ENCODE measurements around the gene OPA3.
"Not testable (repeated sequence)": the region's sequence is repeated elsewhere in the genome, so short reads cannot be mapped to it uniquely, and the experiment has no call there.

The OPA3 gene

DNA sequence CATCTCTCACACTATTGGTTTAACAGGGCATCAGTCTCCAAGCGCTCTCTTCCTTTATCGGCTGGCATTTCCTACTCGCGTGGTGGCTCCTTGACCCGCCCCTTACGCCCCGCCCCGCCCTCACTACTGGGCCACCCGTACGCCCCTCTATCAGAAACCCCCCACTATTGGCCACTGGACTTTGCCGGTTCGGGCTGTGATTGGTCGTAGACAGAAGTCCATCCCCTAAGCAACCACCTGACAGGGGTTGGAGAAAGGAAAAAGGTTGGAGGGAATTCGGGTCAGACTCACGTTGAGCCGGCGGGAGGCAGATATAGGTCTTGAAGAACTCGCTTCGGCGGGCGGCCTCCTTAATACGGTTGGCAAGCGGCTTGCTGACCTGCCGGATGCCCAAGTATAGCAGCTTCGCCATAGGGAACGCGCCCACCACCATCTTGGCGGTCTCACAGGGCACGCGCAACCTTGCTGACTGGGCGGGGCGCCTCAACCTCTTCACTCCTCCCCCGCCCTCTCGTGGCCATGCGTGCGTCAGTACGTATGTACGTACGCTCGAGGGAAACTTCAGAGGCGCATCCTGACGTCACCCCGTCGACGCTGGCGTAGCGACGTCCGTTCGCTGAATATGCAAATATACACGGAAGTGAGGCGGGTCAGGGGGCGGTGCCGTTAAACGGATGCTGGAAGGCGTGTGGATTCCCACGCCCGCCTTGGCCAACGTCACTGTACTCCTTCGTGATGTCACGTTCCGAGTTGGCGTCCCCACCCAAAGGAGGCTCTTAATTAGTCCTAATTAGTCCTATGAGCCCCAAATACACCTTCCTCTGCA lies at the start of gene OPA3:
Gene OPA3 (minus strand): TSS at position 471 of the 826 bp plus-strand sequence. CDS start 38 bp downstream, at position 433.
- FAIRE-seq: peak; percentile 93

DNA sequence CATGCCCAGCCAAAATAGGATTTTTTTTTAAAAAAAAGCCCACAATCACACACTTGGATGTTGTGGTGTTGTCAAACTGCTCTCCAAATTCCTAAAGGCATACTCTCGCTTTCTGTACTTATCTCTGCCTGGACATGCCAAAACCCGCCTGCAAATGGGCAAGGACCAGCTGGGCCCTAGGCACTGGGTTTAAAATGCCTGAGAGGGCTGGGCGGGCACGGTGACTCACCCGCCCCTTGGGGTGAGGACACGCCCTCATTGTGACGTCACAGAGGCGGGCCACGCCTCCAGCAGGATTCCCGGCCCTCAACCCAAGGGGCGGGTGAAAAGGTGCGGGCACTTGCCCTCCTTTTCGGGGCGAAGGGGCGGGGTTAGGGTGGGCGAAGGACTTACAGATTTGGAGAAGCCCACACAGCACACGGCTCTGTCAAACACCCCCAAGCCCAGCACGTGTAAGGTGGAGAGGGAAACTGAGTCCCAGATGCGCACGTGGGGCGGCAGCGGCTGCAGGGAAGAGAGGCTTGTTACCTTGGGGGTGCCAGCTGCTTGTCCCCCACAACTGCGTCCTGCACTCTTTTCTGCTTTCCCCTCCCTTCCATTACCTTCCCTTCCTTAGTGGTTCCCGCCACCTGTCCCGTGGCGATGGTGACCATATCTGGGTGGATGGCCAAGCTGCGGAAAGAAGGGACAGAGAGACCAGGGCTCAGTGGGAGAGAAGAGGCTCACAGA lies 48.0 kb upstream of the OPA3 start:
- FAIRE-seq: no peak

- FAIRE-seq: no peak
Observed at GRCh38 chr19:45630463-45630862, 45.9 kb upstream of the OPA3 start.

- FAIRE-seq: no peak
Observed at GRCh38 chr19:45629704-45630103, 45.1 kb upstream of the OPA3 start.

GRCh38 chr19:45628219-45628618 lies 43.6 kb upstream of the OPA3 start:
- not testable (repeated sequence) for FAIRE-seq

- no peak for FAIRE-seq
Observed at GRCh38 chr19:45623984-45624383, 39.4 kb upstream of the OPA3 start.

DNA sequence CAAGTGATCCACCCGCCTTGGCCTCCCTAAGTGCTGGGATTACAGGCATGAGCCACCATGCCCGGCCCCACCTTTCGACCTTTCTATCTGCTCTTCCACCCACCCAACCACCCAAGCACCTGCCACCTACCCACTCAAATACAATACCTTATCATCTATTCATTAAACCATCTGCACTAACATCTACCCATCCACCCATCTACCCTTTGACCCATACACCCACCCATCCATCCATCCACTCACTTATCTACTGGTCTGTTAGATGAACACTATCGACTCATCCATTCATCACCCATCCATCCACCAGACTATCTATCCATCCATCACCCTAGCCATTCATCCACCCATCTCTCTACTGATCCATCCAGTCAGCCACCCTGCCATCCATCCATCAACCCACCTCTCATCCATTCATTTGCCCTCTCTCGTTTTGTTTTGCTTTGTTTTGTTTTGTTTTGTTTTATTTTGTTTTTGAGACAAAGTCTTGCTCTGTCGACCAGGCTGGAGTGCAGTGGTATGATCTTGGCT lies 37.4 kb upstream of the OPA3 start:
- no peak for FAIRE-seq

DNA sequence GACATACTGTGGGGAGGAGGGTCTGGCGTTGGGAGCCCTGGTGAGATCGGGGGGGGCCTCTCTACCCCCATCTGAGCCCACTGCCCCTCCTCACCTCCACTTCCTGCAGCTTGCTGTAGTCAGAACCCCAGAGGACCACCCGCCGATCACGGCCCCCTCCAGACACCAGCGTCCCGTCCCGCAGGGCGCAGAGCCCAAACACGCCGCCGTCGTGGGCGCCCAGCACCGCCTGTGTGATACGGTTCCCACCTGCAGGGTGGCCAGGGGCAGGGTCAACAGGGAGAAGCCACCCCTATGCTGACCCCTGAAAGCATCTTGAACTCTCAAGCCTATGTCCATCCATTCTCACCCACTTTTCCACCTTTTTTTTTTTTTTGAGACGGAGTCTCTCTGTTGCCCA lies 36.8 kb upstream of the OPA3 start:
- no peak for FAIRE-seq

- FAIRE-seq: no peak
Observed at GRCh38 chr19:45616704-45617017, 32.1 kb upstream of the OPA3 start.

DNA sequence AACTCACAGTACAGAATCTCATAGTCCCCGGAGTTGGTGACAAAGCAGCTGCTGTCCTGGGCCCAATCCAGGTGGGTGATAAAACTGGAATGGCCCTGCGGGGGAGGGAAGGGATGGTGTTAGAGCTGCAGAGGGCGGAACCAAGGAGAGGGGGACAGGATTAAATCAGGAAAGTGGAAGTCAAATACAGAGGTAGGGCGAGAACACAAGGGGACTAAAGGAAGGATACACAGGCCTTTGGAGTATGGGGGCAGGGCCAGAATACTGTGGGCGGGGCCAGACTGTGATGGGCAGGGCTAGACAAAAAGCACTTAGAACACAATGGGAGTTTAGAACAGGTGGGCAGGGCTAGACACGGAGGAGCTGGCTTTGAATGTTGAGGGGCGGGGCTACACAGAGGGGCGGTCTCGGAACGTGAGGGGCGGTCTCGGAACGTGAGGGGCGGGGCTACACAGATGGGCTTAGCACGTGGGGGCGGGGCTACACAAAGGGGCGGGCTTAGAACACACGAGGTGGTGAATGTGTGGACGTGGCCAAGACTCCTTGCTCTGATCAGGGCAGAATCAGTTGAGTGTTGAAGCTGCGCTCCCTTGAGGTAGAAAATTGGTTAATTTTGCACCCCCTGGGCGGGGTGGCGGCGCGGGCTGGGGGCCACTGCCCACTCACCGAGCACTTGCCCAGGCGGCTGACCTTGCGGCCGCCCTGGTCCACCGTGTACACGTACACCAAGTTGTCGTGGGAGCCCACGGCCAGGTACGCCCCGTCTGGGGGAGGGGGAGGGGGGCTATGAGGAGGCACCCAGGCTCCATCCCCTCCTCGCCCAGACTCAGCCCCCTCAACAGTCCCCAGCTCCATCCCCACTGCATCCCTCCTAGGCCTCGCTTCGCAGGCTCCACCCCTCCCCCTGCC lies 31.4 kb upstream of the OPA3 start:
- peak; percentile 33 for FAIRE-seq

DNA sequence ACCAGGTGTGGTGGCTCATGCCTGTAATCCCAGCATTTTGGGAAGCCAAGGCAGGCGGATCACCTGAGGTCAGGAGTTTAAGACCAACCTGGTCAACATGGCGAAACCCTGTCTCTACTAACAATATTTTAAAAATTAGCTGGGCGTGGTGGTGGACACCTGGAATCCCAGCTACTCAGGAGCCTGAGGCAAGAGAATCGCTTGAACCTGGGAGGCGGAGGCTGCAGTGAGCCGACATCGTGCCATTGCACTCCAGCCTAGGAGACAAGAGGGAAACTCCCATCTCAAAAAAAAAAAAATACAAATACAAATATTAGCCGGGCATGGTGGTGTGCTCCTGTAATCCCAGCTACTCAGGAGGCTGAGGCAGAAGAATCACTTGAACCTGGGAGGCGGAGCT lies 30.5 kb upstream of the OPA3 start:
- not testable (repeated sequence) for FAIRE-seq

GRCh38 chr19:45613926-45614725 lies 29.5 kb upstream of the OPA3 start:
- no peak for FAIRE-seq

GRCh38 chr19:45608948-45609347 lies 24.3 kb upstream of the OPA3 start:
- no peak for FAIRE-seq

DNA sequence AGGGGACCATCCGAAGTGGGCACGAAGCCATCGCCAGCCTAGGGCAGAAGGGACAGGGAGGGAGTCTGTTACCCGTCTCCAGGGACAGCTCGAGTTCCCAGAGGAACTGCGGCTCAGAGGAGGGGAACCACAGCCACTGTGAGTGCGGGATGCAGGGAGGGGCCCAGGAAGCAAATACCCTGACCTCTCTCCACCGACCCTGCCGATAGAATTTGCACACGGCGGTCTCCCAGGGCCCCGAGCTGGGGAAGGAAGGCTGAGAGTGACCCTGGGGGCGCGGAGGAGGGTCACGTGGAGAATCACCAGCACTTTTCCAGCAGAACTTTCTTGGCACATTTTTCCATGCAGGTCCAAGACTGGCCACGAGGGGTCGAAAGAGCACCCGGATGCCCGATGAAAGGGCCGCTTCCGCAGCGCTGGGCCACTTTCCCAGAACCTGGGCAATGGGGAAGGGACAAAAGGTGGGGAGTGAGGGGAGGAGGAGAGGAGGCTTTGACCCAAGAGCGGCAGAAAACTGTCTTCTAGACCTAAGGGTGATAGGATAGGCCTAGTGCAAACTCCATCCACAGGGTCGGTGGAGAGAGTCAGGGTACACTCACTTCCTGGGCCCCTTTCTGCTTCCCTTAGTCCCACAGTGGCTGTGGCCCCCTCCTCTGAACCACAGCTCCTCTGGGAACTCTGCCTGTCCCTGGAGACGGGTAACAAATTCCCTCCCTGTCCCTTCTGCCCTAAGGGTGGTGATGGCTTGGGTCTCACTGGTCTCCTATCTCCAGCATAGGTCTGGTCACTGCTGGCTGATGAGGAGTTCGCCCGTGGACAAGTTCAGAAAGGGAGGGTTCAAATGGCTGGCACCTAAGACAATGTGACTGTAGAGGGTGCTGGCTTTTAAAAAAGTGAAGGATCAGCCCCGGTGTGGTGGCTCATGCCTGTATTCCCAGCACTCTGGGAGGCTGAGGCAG lies 22.7 kb upstream of the OPA3 start:
- FAIRE-seq: no peak

DNA sequence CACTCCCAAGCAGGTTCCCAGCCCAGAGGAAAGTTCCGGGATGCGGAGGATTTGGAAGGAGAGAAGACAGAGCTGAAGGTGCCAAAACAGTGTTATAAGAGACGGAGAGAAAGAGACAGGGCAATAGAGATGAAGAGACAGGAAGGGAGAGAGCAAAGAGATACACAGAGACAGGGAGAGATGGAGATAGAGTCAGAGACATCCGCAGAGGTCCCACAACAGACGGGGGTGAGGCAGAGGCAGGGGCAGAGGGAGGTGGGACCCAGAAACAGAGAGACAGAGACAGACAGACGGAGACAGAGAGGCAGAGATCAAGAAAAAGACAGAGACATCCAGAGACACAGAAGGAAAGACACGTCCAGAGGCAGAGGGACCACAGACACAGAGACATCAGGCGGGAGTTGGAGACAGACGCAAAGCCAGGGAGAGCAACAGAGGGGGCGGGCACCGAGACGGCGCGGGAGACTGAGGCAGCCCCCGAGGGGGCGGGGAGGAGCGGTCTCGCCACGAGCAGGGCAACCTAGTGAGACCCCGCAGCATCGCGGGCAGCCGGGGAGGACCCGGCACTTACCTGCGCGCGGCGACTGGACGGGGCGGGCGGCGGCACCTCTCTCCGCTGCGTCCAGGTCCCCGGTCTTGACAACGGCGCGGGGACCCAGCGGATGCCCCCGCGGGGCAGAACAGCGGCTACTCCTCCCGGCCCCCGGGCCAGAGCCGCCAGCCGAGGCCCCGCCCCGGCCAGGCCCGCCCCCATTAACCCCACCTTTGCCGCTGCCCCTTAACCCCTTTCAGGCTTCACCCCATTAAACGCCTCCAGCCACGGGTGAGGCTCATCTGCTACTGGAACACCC lies 17.1 kb upstream of the OPA3 start, which contains the start of gene GPR4:
Gene GPR4 (minus strand): TSS at position 689 of the 851 bp plus-strand sequence. CDS start 10,346 bp downstream, outside the sequence.
- no peak for FAIRE-seq

DNA sequence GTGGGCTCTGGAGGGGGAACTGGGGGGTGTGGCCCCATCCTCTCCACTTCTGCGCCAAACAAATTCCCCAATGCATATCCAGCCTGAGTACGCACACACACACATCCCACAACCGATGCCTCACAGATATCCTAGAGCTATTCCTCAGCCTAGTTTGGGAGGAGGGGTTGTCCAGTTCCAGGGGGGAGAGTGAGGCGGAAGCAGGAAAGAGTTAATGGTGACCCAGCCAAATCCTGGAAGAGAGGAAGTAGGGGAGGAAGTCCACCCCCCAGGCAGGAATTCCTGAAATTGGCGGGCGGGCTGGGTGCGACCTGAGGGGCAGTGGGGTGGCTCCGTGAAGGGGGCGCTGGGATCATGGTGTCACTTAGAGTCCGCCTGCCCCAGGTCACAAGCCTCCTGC lies 16.5 kb upstream of the OPA3 start:
- FAIRE-seq: no peak

GRCh38 chr19:45600340-45600885 lies 15.8 kb upstream of the OPA3 start:
- FAIRE-seq: no peak

- no peak for FAIRE-seq
Observed at GRCh38 chr19:45599286-45599685, 14.7 kb upstream of the OPA3 start.

DNA sequence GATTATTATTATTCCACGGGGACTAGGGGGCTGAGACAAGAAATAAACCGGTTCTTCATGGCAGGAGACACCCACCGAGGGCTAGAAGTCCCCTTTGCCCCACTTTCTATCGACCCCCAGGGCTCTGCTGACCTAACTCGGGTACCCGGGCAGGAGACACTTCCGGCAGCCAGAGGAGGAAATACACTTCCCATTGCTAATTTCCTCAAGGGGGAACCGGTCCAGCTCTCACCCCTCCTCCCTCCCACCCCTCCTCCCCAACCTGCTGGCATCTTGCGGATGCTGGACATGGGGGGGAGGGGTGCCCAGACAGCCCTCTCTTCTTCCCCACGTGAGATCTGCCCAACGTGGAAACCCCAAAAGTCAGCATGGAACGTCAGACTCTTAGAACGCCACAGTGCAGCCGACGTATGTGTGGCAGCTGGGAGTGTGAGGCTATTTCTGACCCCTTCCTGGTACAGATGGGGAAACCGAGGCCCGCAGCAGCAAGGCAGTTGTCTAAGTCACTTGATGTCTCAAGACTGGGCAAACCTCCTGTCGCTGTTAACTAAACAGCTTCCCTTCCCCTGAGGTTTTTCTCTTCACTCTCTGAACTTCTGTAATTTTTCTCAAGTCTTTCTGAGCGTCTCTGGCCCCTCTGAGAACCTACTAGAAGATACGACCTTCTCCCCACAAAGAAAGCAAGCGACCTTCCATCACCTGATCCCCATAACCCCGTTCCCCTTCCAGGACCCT lies 13.8 kb upstream of the OPA3 start:
- FAIRE-seq: no peak

Measured in TTC549 (cell line).